ENCODE measurements around the gene CD300LG. TPM values are rescaled to one million over a fixed set of nuclear protein-coding genes. Genes with fewer than 3 reads are reported as not detected.
"Not testable (repeated sequence)": the region's sequence is repeated elsewhere in the genome, so short reads cannot be mapped to it uniquely, and the experiment has no call there.

Gene CD300LG
- total RNA-seq, 1 experiment from 2014 or later: not detected

DNA sequence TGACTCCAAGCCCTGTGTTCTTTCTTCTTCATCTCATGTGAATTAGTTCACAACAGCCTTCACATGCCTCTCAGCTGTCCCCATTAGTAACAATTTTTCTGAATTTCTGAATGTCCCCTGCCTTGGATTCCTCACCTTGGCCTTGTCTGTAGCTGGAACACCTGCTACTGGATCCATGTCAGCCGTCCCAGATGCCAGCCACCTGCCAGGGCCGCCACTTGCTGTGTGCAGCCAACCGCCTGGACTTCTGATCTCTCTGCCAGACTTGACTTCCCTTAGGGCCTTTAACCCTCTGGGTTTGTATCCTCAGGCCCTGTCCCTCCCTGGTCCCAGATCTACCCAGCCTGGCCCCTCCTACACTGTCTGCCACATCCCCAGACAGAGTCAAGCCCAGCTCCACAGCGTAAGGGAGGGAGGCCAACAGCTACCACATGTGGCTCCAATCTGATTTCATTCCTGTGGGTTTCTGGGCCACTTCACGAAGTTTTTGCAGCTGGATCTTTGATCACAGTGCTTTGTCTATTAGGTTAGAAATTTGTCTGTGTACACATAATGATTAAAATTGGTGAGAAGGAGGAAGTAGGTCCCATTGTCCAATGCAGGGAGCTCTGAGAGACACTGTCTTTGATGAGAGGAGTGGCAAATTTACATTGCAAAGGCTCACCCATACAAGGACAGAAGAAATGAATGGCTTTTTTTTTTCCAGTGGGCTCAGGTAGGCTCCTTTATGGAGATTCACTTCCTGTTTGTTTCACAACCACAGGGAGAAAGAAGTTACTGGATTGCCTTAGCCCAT lies 45.1 kb downstream of the CD300LG start:
- no peak for DNase-seq
- Histone ChIP-seq H3K27me3 (no peaks in the 10 kb centered on the region), H3K27ac (no peak overlapping the region), H3K36me3 (no peaks in the 10 kb centered on the region), H3K9me3 (replicated peaks) (no peaks in the 10 kb centered on the region), H3K4me1 (no peaks in the 10 kb centered on the region), H3K4me3 (no peak overlapping the region)

DNA sequence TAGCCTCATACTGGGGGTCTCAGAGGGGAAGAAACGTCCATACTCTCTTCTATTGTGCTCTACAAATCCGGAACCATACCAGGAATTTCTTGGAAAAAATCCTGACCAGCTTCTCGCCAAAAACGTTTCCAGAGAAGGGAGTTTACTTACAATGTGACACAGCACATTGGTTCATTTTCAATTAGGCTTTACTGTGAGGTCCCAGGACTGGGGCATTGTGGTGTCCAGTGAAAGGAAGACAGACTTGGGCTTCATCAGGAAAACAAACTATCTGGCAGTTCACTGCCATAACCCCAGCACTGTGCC lies 45.6 kb downstream of the CD300LG start:
- H3K9me3 ChIP-seq (replicated peaks): no peaks in the 10 kb centered on the region
- no peak overlapping the region for H3K4me3 ChIP-seq
- H3K4me1 ChIP-seq: no peaks in the 10 kb centered on the region
- no peak for DNase-seq
- no peaks in the 10 kb centered on the region for H3K27me3 ChIP-seq
- H3K36me3 ChIP-seq: no peaks in the 10 kb centered on the region
- no peak overlapping the region for H3K27ac ChIP-seq

DNA sequence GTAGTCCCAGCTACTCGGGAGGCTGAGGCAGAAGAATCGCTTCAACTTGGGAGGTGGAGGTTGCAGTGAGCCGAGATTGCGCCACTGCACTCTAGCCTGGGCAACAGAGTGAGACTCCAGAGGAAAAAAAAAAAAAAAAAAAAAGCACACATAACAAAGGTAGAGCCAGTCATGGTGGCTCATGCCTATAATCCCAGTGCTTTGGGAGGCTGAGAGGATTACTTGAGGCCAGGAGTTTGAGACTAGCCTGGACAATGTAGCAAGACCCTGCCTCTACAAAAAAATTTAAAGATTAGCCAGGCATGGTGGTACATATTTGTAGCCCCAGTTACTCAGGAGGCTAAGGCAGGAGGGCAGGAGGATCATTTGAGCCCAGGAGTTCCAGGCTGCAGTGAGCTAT lies 47.5 kb downstream of the CD300LG start:
- not testable (repeated sequence) for H3K4me1 ChIP-seq; DNase-seq; H3K36me3 ChIP-seq; H3K9me3 ChIP-seq (replicated peaks); H3K4me3 ChIP-seq; H3K27ac ChIP-seq; H3K27me3 ChIP-seq

DNA sequence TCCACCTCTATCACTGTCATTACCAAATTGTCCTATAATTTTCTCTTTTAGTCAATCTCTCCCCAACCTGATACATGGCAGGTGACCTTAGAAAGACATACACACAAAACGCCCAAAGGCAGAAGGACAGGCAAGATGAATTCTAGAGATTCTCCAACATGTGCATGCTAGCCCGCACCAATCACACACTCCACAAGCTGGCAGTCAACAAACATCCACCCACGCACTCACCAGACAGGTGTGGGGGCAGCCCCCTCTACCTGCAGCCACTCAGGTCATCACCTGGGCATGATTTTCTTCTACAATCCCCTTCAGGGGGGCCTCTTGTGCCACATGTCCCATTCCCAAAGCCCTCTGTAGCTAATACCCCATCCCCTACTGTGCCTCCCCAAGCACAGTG lies 50.9 kb downstream of the CD300LG start:
- Histone ChIP-seq H3K4me1 (peaks cover 14% of the 10 kb centered on the region), H3K27me3 (no peaks in the 10 kb centered on the region)
- no peak for DNase-seq

DNA sequence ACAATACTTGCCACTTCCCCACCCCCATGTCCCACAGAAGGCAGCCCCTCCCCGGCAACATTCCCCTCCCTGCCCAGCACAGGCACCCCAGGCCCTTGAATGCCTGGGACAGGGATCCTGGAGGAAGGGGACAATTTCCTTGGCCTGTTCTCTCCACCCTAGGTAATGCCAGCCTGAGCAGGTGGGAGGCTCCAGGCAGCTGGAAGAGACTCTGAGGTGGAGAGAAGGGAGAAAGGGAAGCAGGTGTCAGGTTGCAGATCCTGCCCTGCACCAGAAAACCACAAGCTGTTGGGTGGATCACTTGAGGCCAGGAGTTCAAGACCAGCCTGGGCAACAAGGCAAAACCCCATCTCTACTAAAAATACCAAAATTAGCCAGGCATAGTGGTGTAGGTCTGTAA lies 51.5 kb downstream of the CD300LG start:
- DNase-seq: no peak
- H3K4me3 ChIP-seq: no peak overlapping the region
- no peaks in the 10 kb centered on the region for H3K27me3 ChIP-seq
- H3K9me3 ChIP-seq (replicated peaks): no peaks in the 10 kb centered on the region
- peaks cover 14% of the 10 kb centered on the region for H3K4me1 ChIP-seq
- H3K36me3 ChIP-seq: no peaks in the 10 kb centered on the region
- H3K27ac ChIP-seq: no peak overlapping the region

More for the DNA sequence above, 50.9 kb downstream of the CD300LG start:
- Histone ChIP-seq H3K9me3 (replicated peaks) (no peaks in the 10 kb centered on the region), H3K4me3 (no peak overlapping the region), H3K27ac (no peak overlapping the region), H3K36me3 (no peaks in the 10 kb centered on the region)

DNA sequence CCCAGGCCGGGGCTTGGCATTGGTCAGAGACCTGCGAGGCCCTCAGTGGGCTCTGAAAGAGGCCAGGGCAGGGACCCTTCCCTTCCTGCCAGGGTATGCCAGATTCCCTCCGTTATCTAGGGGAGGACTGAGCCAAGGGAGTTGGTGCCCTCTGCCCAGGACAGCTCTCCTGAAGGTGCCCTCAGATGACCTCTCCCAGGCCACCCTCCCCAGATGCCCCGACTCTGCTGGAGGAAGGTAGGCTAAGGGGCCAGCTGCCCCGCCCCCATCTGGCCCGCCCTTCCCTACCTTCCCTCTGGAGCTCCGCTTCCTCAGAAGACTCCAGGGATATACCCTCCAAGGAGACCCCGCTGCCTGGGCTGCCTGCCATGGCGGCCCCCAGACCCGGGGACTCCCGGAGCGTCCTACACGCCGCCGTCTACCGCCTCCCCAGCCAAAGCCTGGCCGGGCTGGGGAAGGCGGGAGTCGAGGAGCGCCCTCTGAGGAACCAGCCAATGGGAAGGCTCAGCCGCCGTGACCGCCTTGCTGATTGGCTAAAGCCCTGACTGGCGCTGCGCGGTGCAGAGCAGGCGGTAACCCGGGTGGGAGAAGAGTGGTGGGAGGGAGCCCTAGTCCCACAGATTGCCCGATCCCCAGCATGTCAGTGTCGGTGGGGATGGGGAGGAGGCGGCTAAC lies 53.3 kb downstream of the CD300LG start:
- no peak overlapping the region for H3K27ac ChIP-seq
- H3K36me3 ChIP-seq: no peaks in the 10 kb centered on the region
- peaks cover 14% of the 10 kb centered on the region for H3K4me1 ChIP-seq
- H3K27me3 ChIP-seq: no peaks in the 10 kb centered on the region
- H3K4me3 ChIP-seq: peak overlapping the region; percentile 64
- no peaks in the 10 kb centered on the region for H3K9me3 ChIP-seq (replicated peaks)
- peak; percentile 92 to 96 for DNase-seq

DNA sequence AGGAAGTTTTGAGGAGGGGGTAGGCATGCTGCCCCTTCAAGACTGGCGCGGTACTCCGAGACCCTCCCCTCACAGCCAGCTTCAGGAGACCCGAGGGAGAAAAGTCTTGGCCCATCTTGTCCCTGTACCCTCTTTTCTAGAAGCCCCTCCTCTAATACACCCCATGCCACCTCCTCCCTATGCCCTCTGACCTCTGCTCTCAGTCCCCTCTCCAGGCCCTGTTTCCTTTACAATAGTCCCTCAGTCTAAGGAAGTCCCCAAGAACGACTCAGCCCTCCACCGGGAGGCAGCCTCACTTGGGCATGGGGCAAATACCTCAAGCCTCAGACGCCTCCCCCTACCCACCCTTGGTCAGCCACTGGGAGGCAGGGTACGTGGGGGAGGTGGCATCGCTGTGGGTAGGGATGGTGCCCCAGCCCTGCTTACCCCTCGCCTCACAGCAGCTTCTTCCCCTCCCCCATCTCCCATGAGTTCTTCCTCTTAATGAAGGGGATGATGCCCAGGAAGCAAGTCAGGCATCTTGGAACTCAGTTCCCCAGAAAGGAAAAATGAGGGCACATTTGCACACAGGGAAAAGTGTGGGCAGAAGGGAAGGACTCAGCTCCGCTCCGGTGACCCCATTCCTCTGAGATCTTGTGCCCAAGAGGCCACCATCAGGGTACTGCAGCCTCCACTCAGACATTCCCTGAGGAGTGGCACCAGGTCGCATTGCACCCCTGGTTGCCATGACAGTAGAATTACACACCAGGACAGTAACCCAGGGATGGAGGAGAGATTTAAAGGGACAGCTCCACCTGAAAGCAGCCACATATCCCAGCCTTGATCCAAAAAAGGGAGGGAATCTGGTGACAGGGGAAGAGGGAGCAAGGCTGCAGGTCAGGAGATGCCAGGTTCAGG lies 54.1 kb downstream of the CD300LG start:
- Histone ChIP-seq H3K36me3 (no peaks in the 10 kb centered on the region), H3K27ac (no peak overlapping the region), H3K4me1 (peaks cover 21% of the 10 kb centered on the region), H3K4me3 (peak overlapping the region; percentile 64), H3K27me3 (no peaks in the 10 kb centered on the region), H3K9me3 (replicated peaks) (no peaks in the 10 kb centered on the region)
- peak in 1 of 2 experiments; percentile 32 for DNase-seq

DNA sequence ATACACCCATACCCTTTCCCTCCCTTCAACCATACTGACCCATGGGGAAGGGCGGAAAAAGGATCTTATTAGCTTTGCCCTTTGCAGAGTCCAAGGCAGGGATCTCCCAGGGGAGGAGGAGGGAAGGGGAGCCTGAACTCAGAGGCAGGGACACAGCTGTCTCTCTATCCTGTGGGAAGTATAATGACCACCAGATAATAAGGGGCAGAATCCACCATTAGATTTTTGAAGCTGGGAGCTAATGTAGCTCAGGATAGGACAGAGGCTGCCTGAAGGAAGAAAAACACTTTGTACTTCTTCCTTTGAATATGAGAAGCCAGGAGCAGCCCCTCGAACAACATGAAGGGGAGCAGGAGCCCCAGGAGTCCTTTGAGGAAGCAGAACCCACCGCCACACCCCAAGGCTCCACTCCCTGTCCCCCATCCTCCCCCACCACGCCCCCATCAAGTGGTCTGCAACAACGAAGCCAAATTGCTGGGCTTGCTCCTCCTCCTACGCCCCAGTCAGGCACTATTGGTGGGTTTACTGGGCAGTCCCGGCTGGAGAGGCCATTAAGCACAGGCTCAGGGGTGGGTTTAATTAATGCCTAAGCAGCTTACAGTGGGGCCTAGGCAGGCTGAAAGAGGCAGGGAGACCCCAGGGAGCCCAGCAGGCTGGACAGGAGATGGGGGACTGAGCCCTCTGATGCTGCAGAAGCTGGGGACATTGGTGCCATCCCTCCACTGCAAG lies 55.0 kb downstream of the CD300LG start:
- Histone ChIP-seq H3K4me3 (no peak overlapping the region), H3K36me3 (no peaks in the 10 kb centered on the region), H3K27ac (no peak overlapping the region), H3K9me3 (replicated peaks) (no peaks in the 10 kb centered on the region), H3K4me1 (peaks cover 24% of the 10 kb centered on the region), H3K27me3 (no peaks in the 10 kb centered on the region)
- DNase-seq: peak in 1 of 2 experiments; percentile 61

DNA sequence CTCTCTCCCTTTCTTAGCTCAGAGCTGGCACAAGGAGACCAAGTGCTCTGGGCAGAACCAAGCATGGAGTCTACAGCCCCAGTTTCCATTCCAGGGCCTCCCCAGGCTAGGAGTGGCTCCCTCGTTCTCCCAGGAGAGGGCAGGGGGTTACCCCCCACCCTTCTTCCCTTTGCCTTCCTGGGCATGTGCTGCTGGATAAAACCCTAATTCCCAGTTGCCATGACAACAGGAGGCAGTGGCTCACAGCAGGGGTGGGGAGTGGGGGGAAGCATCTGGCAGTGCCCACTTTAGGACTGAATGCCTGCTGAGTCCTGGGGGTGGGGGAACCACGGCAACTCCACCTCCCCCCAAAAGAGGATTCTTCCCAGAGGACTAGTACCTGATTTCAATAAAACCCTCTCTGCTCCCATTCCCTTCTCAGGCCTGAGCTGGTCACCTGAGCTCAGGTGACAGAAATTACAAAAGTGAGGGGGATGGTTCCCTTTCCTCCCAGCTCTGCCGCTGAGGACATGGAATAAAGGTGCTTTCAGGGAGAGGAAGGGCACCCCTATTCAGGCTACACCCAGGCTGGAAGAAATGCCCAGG lies 58.5 kb downstream of the CD300LG start:
- no peak overlapping the region for H3K27ac ChIP-seq
- DNase-seq: peak in 1 of 2 experiments; percentile 27
- peak overlapping the region; percentile 55; the same call in 1 of the 2 replicates for H3K4me3 ChIP-seq
- no peaks in the 10 kb centered on the region for H3K9me3 ChIP-seq (replicated peaks)
- no peaks in the 10 kb centered on the region for H3K36me3 ChIP-seq
- H3K4me1 ChIP-seq: peaks cover 24% of the 10 kb centered on the region
- peaks cover 9% of the 10 kb centered on the region for H3K27me3 ChIP-seq

DNA sequence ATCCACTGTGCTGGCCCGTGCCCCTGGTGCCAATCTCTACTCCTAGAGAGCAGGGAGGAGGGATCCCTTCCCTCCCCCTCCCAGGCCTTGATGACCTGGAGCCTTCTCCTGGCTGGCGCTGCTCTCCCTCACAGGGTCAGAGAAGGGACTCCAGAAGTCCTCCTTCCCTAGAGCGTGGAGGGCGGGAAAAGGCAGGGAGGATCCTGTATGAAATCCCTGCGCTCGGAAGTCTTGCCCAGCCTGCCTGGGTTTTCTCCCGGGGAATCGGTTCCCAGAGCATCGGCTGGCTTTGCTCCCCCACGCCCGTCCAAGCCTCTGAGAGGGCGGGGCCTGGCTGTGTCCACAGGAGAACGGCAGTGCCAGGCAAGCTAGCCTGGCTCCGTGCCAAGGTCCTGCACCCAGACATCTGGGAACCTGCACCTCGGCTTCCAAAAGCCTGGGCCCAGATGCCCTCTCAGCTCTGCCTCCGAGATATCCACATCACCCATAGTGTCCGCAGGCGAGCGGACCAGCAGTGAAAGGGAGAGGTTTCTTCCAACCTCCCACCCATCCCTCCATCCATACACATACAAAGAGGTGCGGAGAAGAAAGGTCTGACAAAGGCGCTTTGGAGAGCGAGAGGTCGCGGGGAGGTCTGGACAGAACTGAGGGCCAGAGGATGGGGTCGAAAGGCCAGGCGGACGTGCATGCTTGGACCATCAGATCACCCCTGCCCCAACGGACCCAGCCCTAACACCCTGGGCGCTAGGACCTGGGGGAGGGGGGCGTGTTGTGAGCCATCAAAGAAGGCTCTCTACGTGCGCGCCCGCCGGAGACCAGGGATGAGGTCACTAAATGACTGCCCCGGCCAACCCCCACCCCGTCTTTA lies 59.2 kb downstream of the CD300LG start:
- Histone ChIP-seq H3K9me3 (replicated peaks) (no peaks in the 10 kb centered on the region), H3K27me3 (peaks cover 9% of the 10 kb centered on the region), H3K4me3 (peak overlapping the region; percentile 55), H3K4me1 (peaks cover 20% of the 10 kb centered on the region), H3K36me3 (no peaks in the 10 kb centered on the region), H3K27ac (no peak overlapping the region)
- DNase-seq: peak; percentile 82 to 83

DNA sequence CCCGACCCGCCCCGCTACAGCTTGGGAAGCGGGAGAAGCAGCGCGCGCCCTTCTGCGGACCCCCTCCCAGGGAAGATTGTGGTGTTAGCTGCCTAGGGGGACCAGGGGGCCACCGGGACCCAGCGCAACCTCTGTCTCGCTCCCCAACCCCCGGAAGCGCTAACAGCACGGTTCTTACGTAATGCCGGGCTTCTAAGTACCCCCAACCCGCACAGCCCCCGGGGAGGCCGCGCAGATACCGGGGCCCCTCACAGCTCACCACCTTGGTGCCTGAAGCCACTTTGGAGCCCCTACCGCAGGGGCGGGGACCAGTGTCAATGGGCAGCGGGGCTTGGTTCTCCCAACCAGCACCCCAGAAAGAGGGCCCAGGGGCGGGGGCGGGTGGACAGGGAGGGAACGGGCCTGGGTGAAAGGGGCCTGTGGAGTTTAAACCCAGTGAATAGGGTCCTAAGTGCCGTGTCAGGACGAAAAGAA lies 60.0 kb downstream of the CD300LG start:
- DNase-seq: no peak
- H3K27ac ChIP-seq: no peak overlapping the region
- H3K4me1 ChIP-seq: peaks cover 13% of the 10 kb centered on the region
- H3K4me3 ChIP-seq: peak overlapping the region; percentile 55
- no peaks in the 10 kb centered on the region for H3K9me3 ChIP-seq (replicated peaks)
- H3K36me3 ChIP-seq: no peaks in the 10 kb centered on the region
- H3K27me3 ChIP-seq: peaks cover 9% of the 10 kb centered on the region

DNA sequence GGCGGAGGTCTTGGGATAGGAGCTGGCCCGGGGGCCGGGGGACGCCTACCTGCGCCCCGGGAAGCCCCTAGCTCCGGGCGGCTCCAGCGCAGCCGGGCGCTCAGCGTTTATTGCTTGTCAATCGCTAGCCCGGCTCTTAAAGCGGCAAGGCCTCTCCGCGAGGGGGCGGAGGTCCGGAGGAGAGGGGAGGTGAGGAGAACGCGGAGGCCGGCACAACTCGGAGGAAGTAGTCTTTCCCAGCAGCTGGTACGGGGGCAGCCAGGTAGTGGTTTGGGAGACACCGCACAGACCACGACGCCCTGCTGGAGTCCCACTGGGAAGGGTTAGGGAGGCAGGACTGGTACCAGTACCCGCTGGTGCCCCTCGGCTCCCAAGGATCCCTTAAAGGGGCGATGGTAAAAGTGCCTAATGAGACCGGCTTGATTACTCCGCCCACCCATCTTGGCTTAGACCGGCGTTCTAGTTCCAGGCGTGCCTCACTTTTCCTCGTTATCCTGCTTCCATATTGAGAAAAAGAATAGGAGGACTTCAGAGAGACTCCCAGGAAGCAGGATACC lies 60.5 kb downstream of the CD300LG start, which contains the start of gene MPP2:
TSS of gene MPP2 (minus strand) at position 112 of the 557 bp plus-strand sequence. CDS start 3,076 bp downstream, outside the sequence.
- peaks cover 10% of the 10 kb centered on the region for H3K4me1 ChIP-seq
- H3K27ac ChIP-seq: no peak within 1 kb of the TSS
- peaks cover 9% of the 10 kb centered on the region for H3K27me3 ChIP-seq
- H3K4me3 ChIP-seq: peak within 1 kb of the TSS; percentile 55
- H3K9me3 ChIP-seq (replicated peaks): no peaks in the 10 kb centered on the region
- peak; percentile 78 to 82 for DNase-seq
- H3K36me3 ChIP-seq: no peaks in the 10 kb centered on the region

Measured in SJCRH30 (cell line).